ENCODE results near the gene THOC2. TPM values are rescaled to one million over a fixed set of nuclear protein-coding genes. Genes with fewer than 3 reads are reported as not detected.

Gene THOC2
- total and polyA plus RNA-seq, 7 donors = 18.5 to 25.9 (median 20.2) TPM

GRCh38 chrX:123625477-123625876, 107.4 kb downstream of the THOC2 start:
- Histone ChIP-seq H3K27ac (no peak overlapping the region), H3K4me1 (no peaks in the 10 kb centered on the region), H3K4me3 (no peak overlapping the region), H3K36me3 (ENCODE audit: insufficient read depth in 1 of 2, low read depth in 1 of 2) (peaks cover 0 to 71% of the 10 kb centered on the region in 2 donors), H3K9me3 (no peaks in the 10 kb centered on the region), H3K27me3 (ENCODE audit: insufficient read depth in 3 of 3, low read length in 2 of 3) (no peaks in the 10 kb centered on the region)
- 95 to 100% (median 96%) methylated on average over 1 of the region's 1 CpG for WGBS, 3 donors
- no peak for TF ChIP-seq CTCF (IDR thresholded peaks at IDR 0.05)
- DNase-seq = no peak
- ATAC-seq = no peak
- intact Hi-C loops (cut with DNase I) = no loop called here

- TF ChIP-seq CTCF (IDR thresholded peaks at IDR 0.05) = no peak
- intact Hi-C loops (cut with DNase I) = no loop called here
- DNase-seq (no peak), ATAC-seq (no peak)
- 94 to 100% (median 96%) methylated on average over 1 of the region's 1 CpG for WGBS, 3 donors
- no peaks in the 10 kb centered on the region for H3K4me1 ChIP-seq
- no peaks in the 10 kb centered on the region for H3K27me3 ChIP-seq (ENCODE audit: insufficient read depth in 3 of 3, low read length in 2 of 3)
- H3K4me3 ChIP-seq = no peak overlapping the region
- no peak overlapping the region for H3K27ac ChIP-seq
- no peaks in the 10 kb centered on the region for H3K9me3 ChIP-seq
- peaks cover 0 to 46% of the 10 kb centered on the region in 2 donors for H3K36me3 ChIP-seq (ENCODE audit: insufficient read depth in 1 of 2, low read depth in 1 of 2)
Observed at GRCh38 chrX:123617007-123617406, 115.8 kb downstream of the THOC2 start.

GRCh38 chrX:123610915-123611314, 121.9 kb downstream of the THOC2 start:
- Histone ChIP-seq H3K36me3 (ENCODE audit: insufficient read depth in 1 of 2, low read depth in 1 of 2) (peaks cover 0 to 25% of the 10 kb centered on the region in 2 donors), H3K9me3 (no peaks in the 10 kb centered on the region), H3K4me1 (no peaks in the 10 kb centered on the region), H3K27me3 (ENCODE audit: insufficient read depth in 3 of 3, low read length in 2 of 3) (no peaks in the 10 kb centered on the region), H3K4me3 (no peak overlapping the region), H3K27ac (no peak overlapping the region)
- 88 to 96% (median 91%) methylated on average over 2 of the region's 2 CpGs for WGBS, 3 donors
- no peak for DNase-seq
- intact Hi-C loops (cut with DNase I) = no loop called here
- peak in 3 of 4 donors; percentile 40 to 66 (median 57) for ATAC-seq
- no peak for TF ChIP-seq CTCF (IDR thresholded peaks at IDR 0.05)

- no peak for DNase-seq
- no peak for ATAC-seq
- peaks cover 0 to 21% of the 10 kb centered on the region in 2 donors for H3K36me3 ChIP-seq (ENCODE audit: insufficient read depth in 1 of 2, low read depth in 1 of 2)
- no peak overlapping the region for H3K27ac ChIP-seq
- no peaks in the 10 kb centered on the region for H3K9me3 ChIP-seq
- 88 to 95% (median 94%) methylated on average over 6 of the region's 6 CpGs for WGBS, 3 donors
- TF ChIP-seq CTCF (IDR thresholded peaks at IDR 0.05) = no peak
- no peak overlapping the region for H3K4me3 ChIP-seq
- intact Hi-C loops (cut with DNase I) = no loop called here
- no peaks in the 10 kb centered on the region for H3K4me1 ChIP-seq
- no peaks in the 10 kb centered on the region for H3K27me3 ChIP-seq (ENCODE audit: insufficient read depth in 3 of 3, low read length in 2 of 3)
Observed at GRCh38 chrX:123607806-123608205, 125.0 kb downstream of the THOC2 start.

GRCh38 chrX:123607270-123607669, 125.6 kb downstream of the THOC2 start:
- H3K36me3 ChIP-seq (ENCODE audit: insufficient read depth in 1 of 2, low read depth in 1 of 2) = peaks cover 0 to 24% of the 10 kb centered on the region in 2 donors
- 89 to 100% (median 100%) methylated on average over 1 of the region's 1 CpG for WGBS, 3 donors

More at GRCh38 chrX:123607270-123607669, 125.6 kb downstream of the THOC2 start:
- H3K27me3 ChIP-seq (ENCODE audit: insufficient read depth in 3 of 3, low read length in 2 of 3) = no peaks in the 10 kb centered on the region
- no peak overlapping the region for H3K27ac ChIP-seq
- H3K9me3 ChIP-seq = no peaks in the 10 kb centered on the region
- no peak overlapping the region for H3K4me3 ChIP-seq
- ATAC-seq = no peak
- TF ChIP-seq CTCF (IDR thresholded peaks at IDR 0.05) = no peak
- DNase-seq = no peak
- H3K4me1 ChIP-seq = no peaks in the 10 kb centered on the region
- intact Hi-C loops (cut with DNase I) = no loop called here
